GM21786 (cell line): ENCODE measurements around the gene FMNL3.

Experiments
- ATAC-seq: cut with Tn5 transposase; IDR thresholded peaks from one replicate; pipeline ENCODE4 v1.9.1; 2021; ENCODE audit not compliant: unreplicated experiment

The FMNL3 gene

GRCh38 chr12:49655595-49656236 is 51.5 kb downstream of the FMNL3 start:
- ATAC-seq: no peak

- ATAC-seq: no peak
Observed at GRCh38 chr12:49654715-49655114, 52.5 kb downstream of the FMNL3 start.

GRCh38 chr12:49652921-49653520 is 54.2 kb downstream of the FMNL3 start:
- ATAC-seq: no peak

- ATAC-seq: no peak
Observed at GRCh38 chr12:49651855-49652254, 55.4 kb downstream of the FMNL3 start.

GRCh38 chr12:49649892-49650291 is 57.3 kb downstream of the FMNL3 start:
- no peak for ATAC-seq

GRCh38 chr12:49649445-49649844 is 57.8 kb downstream of the FMNL3 start:
- no peak for ATAC-seq

GRCh38 chr12:49648712-49649003 is 58.5 kb downstream of the FMNL3 start:
- ATAC-seq: no peak

GRCh38 chr12:49647827-49648711 is 59.1 kb downstream of the FMNL3 start:
- no peak for ATAC-seq

GRCh38 chr12:49646871-49647654 is 60.1 kb downstream of the FMNL3 start:
- no peak for ATAC-seq

GRCh38 chr12:49646331-49646830 is 60.8 kb downstream of the FMNL3 start:
- ATAC-seq: no peak

- ATAC-seq: no peak
Observed at GRCh38 chr12:49645146-49646039, 61.8 kb downstream of the FMNL3 start.

GRCh38 chr12:49644620-49644994 is 62.6 kb downstream of the FMNL3 start:
- no peak for ATAC-seq

- no peak for ATAC-seq
Observed at GRCh38 chr12:49643961-49644619, 63.1 kb downstream of the FMNL3 start.

GRCh38 chr12:49643135-49643534 is 64.1 kb downstream of the FMNL3 start:
- ATAC-seq: no peak

- no peak for ATAC-seq
Observed at GRCh38 chr12:49642370-49642802, 64.8 kb downstream of the FMNL3 start.

- ATAC-seq: no peak
Observed at GRCh38 chr12:49641748-49642369, 65.3 kb downstream of the FMNL3 start.

- ATAC-seq: peak; percentile 74
Observed at GRCh38 chr12:49636979-49637755, 70.0 kb downstream of the FMNL3 start.

GRCh38 chr12:49636574-49636973 is 70.6 kb downstream of the FMNL3 start:
- no peak for ATAC-seq
